Natural killer cell treated with Interleukin-12 subunit alpha and Interleukin-12 subunit beta and Interleukin-15 and Interleukin-18, amount 100 ng/mL, for 72 hours (primary cell): Measurements from ENCODE around the gene PDZK1IP1. TPM values are rescaled to one million over a fixed set of nuclear protein-coding genes. Genes with fewer than 3 reads are reported as not detected.
"Not testable (repeated sequence)": the region's sequence is repeated elsewhere in the genome, so short reads cannot be mapped to it uniquely, and the experiment has no call there.

ENCODE experiments used
- ATAC-seq, 2 donors: fragments of 150-1000 bp; cut with Tn5 transposase in 1 of 2; sonication (Bioruptor Pico), chemical (Tn5 transposase) in 1 of 2; 2 replicates each; pipeline ENCODE4 v1.10.0; 2021
- DNase-seq: peaks from one replicate; pipeline ENCODE4 v3.0.0; 2022; ENCODE audit warnings: low spot score
- H3K27ac Mint-ChIP-seq, 2 donors: 1 replicate in 1 of 2; 2 replicates in 1 of 2; pipeline ENCODE4 v1.8.0; 2022; ENCODE audit warnings: mixed read lengths in 2 of 2, mild to moderate bottlenecking in 1 of 2, moderate library complexity in 1 of 2
- H3K27me3 Mint-ChIP-seq, 2 donors: 1 replicate in 1 of 2; 2 replicates in 1 of 2; pipeline ENCODE4 v1.8.0; 2022; ENCODE audit warnings: mixed read lengths in 2 of 2
- H3K36me3 Mint-ChIP-seq: one replicate; pipeline ENCODE4 v1.8.0; 2022; ENCODE audit warnings: mixed read lengths
- H3K4me1 Mint-ChIP-seq, 2 donors: 1 replicate in 1 of 2; 2 replicates in 1 of 2; pipeline ENCODE4 v1.8.0; 2022; ENCODE audit warnings: low read depth in 2 of 2, mixed read lengths in 2 of 2, mild to moderate bottlenecking in 1 of 2
- H3K4me3 Mint-ChIP-seq: one replicate; pipeline ENCODE4 v1.8.0; 2022; ENCODE audit warnings: mixed read lengths
- H3K9me3 Mint-ChIP-seq: 2 replicates; pipeline ENCODE4 v1.8.0; 2022; ENCODE audit warnings: mixed read lengths
- total RNA-seq, 2 donors: library from RNA; stranded (reverse); gene quantifications; one replicate each; pipeline ENCODE4 v1.2.3, GENCODE V29; 2022

PDZK1IP1 gene
- total RNA-seq, 2 donors from 2014 or later: not detected

- DNase-seq: no peak
- Mint-ChIP-seq H3K9me3 (no peaks in the 10 kb centered on the region), H3K27me3 (peaks cover 6 to 8% of the 10 kb centered on the region in 2 donors), H3K27ac (no peak overlapping the region), H3K36me3 (no peaks in the 10 kb centered on the region), H3K4me3 (no peak overlapping the region), H3K4me1 (no peaks in the 10 kb centered on the region)
- no peak for ATAC-seq
These were observed 25.9 kb upstream of the PDZK1IP1 start for GRCh38 chr1:47215713-47216112.

- ATAC-seq: no peak
- H3K4me1 Mint-ChIP-seq: no peaks in the 10 kb centered on the region
- no peak overlapping the region for H3K27ac Mint-ChIP-seq
- H3K4me3 Mint-ChIP-seq: no peak overlapping the region
- H3K27me3 Mint-ChIP-seq: peaks cover 0 to 6% of the 10 kb centered on the region in 2 donors
- DNase-seq: no peak
- no peaks in the 10 kb centered on the region for H3K9me3 Mint-ChIP-seq
- H3K36me3 Mint-ChIP-seq: no peaks in the 10 kb centered on the region
These were observed 24.7 kb upstream of the PDZK1IP1 start for GRCh38 chr1:47214549-47214948.

- H3K27me3 Mint-ChIP-seq: peaks cover 0 to 6% of the 10 kb centered on the region in 2 donors
- DNase-seq (no peak), ATAC-seq (no peak)
- no peaks in the 10 kb centered on the region for H3K4me1 Mint-ChIP-seq
- no peak overlapping the region for H3K4me3 Mint-ChIP-seq
- H3K27ac Mint-ChIP-seq: no peak overlapping the region
- no peaks in the 10 kb centered on the region for H3K36me3 Mint-ChIP-seq
- H3K9me3 Mint-ChIP-seq: no peaks in the 10 kb centered on the region
These were observed 23.6 kb upstream of the PDZK1IP1 start for GRCh38 chr1:47213230-47213963.

GRCh38 chr1:47212636-47213229 is 22.9 kb upstream of the PDZK1IP1 start:
- no peak for ATAC-seq
- no peak for DNase-seq
- Mint-ChIP-seq H3K27me3 (peaks cover 0 to 6% of the 10 kb centered on the region in 2 donors), H3K36me3 (no peaks in the 10 kb centered on the region), H3K4me3 (no peak overlapping the region), H3K27ac (no peak overlapping the region), H3K9me3 (no peaks in the 10 kb centered on the region), H3K4me1 (no peaks in the 10 kb centered on the region)

- no peak overlapping the region for H3K4me3 Mint-ChIP-seq
- no peaks in the 10 kb centered on the region for H3K4me1 Mint-ChIP-seq
- no peaks in the 10 kb centered on the region for H3K9me3 Mint-ChIP-seq
- H3K27ac Mint-ChIP-seq: no peak overlapping the region
- DNase-seq: no peak
- H3K36me3 Mint-ChIP-seq: no peaks in the 10 kb centered on the region
- peaks cover 0 to 6% of the 10 kb centered on the region in 2 donors for H3K27me3 Mint-ChIP-seq
- no peak for ATAC-seq
These were observed 22.0 kb upstream of the PDZK1IP1 start for GRCh38 chr1:47211796-47212269.

- Mint-ChIP-seq H3K4me1 (no peaks in the 10 kb centered on the region), H3K9me3 (no peaks in the 10 kb centered on the region), H3K27me3 (peaks cover 10 to 14% of the 10 kb centered on the region in 2 donors), H3K36me3 (no peaks in the 10 kb centered on the region), H3K4me3 (no peak overlapping the region), H3K27ac (no peak overlapping the region)
- ATAC-seq (no peak), DNase-seq (no peak)
These were observed 20.8 kb upstream of the PDZK1IP1 start for GRCh38 chr1:47210666-47211065.

GRCh38 chr1:47209725-47210325 is 20.0 kb upstream of the PDZK1IP1 start:
- no peak overlapping the region for H3K4me3 Mint-ChIP-seq
- no peaks in the 10 kb centered on the region for H3K36me3 Mint-ChIP-seq
- DNase-seq (no peak), ATAC-seq (no peak)
- H3K4me1 Mint-ChIP-seq: no peaks in the 10 kb centered on the region
- no peaks in the 10 kb centered on the region for H3K9me3 Mint-ChIP-seq
- H3K27me3 Mint-ChIP-seq: peaks cover 14 to 15% of the 10 kb centered on the region in 2 donors
- no peak overlapping the region for H3K27ac Mint-ChIP-seq

- H3K27me3 Mint-ChIP-seq: peaks cover 20 to 22% of the 10 kb centered on the region in 2 donors
- no peak for ATAC-seq
- H3K27ac Mint-ChIP-seq: no peak overlapping the region
- H3K4me3 Mint-ChIP-seq: no peak overlapping the region
- DNase-seq: no peak
- no peaks in the 10 kb centered on the region for H3K36me3 Mint-ChIP-seq
- no peaks in the 10 kb centered on the region for H3K4me1 Mint-ChIP-seq
- no peaks in the 10 kb centered on the region for H3K9me3 Mint-ChIP-seq
These were observed 19.3 kb upstream of the PDZK1IP1 start for GRCh38 chr1:47209091-47209490.

GRCh38 chr1:47208374-47208850 is 18.6 kb upstream of the PDZK1IP1 start:
- ATAC-seq (no peak), DNase-seq (no peak)
- peaks cover 26 to 28% of the 10 kb centered on the region in 2 donors for H3K27me3 Mint-ChIP-seq
- H3K36me3 Mint-ChIP-seq: no peaks in the 10 kb centered on the region
- H3K4me3 Mint-ChIP-seq: no peak overlapping the region
- no peak overlapping the region for H3K27ac Mint-ChIP-seq
- H3K9me3 Mint-ChIP-seq: no peaks in the 10 kb centered on the region
- no peaks in the 10 kb centered on the region for H3K4me1 Mint-ChIP-seq

GRCh38 chr1:47207803-47208373 is 18.1 kb upstream of the PDZK1IP1 start:
- no peaks in the 10 kb centered on the region for H3K36me3 Mint-ChIP-seq
- no peak overlapping the region for H3K27ac Mint-ChIP-seq
- peaks cover 31 to 34% of the 10 kb centered on the region in 2 donors for H3K27me3 Mint-ChIP-seq
- no peaks in the 10 kb centered on the region for H3K4me1 Mint-ChIP-seq
- DNase-seq: no peak
- H3K4me3 Mint-ChIP-seq: no peak overlapping the region
- peak in 1 of 2 donors; percentile 45 for ATAC-seq
- no peaks in the 10 kb centered on the region for H3K9me3 Mint-ChIP-seq

- Mint-ChIP-seq H3K9me3 (no peaks in the 10 kb centered on the region), H3K27me3 (peaks cover 31 to 41% of the 10 kb centered on the region in 2 donors), H3K27ac (no peak overlapping the region), H3K4me1 (no peaks in the 10 kb centered on the region), H3K36me3 (no peaks in the 10 kb centered on the region), H3K4me3 (no peak overlapping the region)
- no peak for DNase-seq
- no peak for ATAC-seq
These were observed 16.1 kb upstream of the PDZK1IP1 start for GRCh38 chr1:47205918-47206317.

- not testable (repeated sequence) for H3K27ac Mint-ChIP-seq, DNase-seq, H3K9me3 Mint-ChIP-seq, H3K4me3 Mint-ChIP-seq, H3K4me1 Mint-ChIP-seq, H3K36me3 Mint-ChIP-seq, ATAC-seq
- H3K27me3 Mint-ChIP-seq: peaks cover 35 to 62% of the 10 kb centered on the region in 2 donors
These were observed 13.7 kb upstream of the PDZK1IP1 start for GRCh38 chr1:47203504-47203903.

- Mint-ChIP-seq H3K4me3 (no peak overlapping the region), H3K4me1 (no peaks in the 10 kb centered on the region), H3K27ac (no peak overlapping the region), H3K9me3 (no peaks in the 10 kb centered on the region), H3K27me3 (peaks cover 39 to 67% of the 10 kb centered on the region in 2 donors), H3K36me3 (no peaks in the 10 kb centered on the region)
- DNase-seq (no peak), ATAC-seq (no peak)
These were observed 11.3 kb upstream of the PDZK1IP1 start for GRCh38 chr1:47201179-47201578.

- H3K4me3 Mint-ChIP-seq: no peak overlapping the region
- H3K27me3 Mint-ChIP-seq: peaks cover 24 to 49% of the 10 kb centered on the region in 2 donors
- DNase-seq (no peak), ATAC-seq (no peak)
- no peaks in the 10 kb centered on the region for H3K9me3 Mint-ChIP-seq
- no peaks in the 10 kb centered on the region for H3K4me1 Mint-ChIP-seq
- no peak overlapping the region for H3K27ac Mint-ChIP-seq
- no peaks in the 10 kb centered on the region for H3K36me3 Mint-ChIP-seq
These were observed 8.4 kb upstream of the PDZK1IP1 start for GRCh38 chr1:47198214-47198613.
